K562 (cell line): ENCODE measurements around the gene MYRFL. TPM values are rescaled to one million over a fixed set of nuclear protein-coding genes. Genes with fewer than 3 reads are reported as not detected.

Experiments used
- ATAC-seq: fragments of 200-7000 bp; cut with Tn5 transposase; 3 replicates; pipeline ENCODE4 v1.9.1; 2020; ENCODE audit warnings: moderate library complexity
- BruUV-seq: library from RNA; stranded (reverse); fragments of 400-500 nt; replicated peaks from 2 replicates; lab custom pipeline; 2021; lab: Mats Ljungman, UMichigan
- CTCF ChIA-PET: fragments of 300-600 bp; formaldehyde crosslinking; extraction: SDS; loops from one replicate; lab custom pipeline; 2021; ENCODE audit warnings: low intra/inter-chr PET ratio; lab: Yijun Ruan, JAX
- POLR2A ChIA-PET: fragments of 300-600, 350-650 bp; sonication (Branson Sonifier 250); formaldehyde crosslinking; extraction: SDS; loops from one replicate; lab custom pipeline; 2021; ENCODE audit warnings: antibody characterized with exemption, inconsistent platforms; lab: Yijun Ruan, JAX
- DNase-seq, 4 experiments: peaks; one replicate each; pipeline versions ENCODE4 v3.0.0 to v3.0.0-alpha.2; 2011 to 2018; ENCODE audit warnings: low spot score in 3 of 4, mixed read lengths in 3 of 4; ENCODE audit errors: extremely low read depth in 1 of 4
- FAIRE-seq: peaks from 2 replicates; lab custom pipeline; 2011; peaks lifted over from hg19 to GRCh38; lab: Jason Lieb, UNC
- H2AFZ ChIP-seq: 2 replicates; pipeline ENCODE4 v1.6.0; 2011; ENCODE audit warnings: low read depth, low read length, control low read depth, inconsistent platforms
- H3K27ac ChIP-seq: fragments of 200-600 bp; 3 replicates; pipeline ENCODE4 v1.8.0; 2011; ENCODE audit warnings: low read depth, mild to moderate bottlenecking, control low read depth, inconsistent platforms, low read length, moderate library complexity, mixed read lengths; ENCODE audit errors: extremely low read depth
- H3K27me3 ChIP-seq, 2 experiments: fragments of 300-600 bp in 1 of 2; 2 replicates in 1 of 2; 3 replicates in 1 of 2; pipeline versions ENCODE4 v1.6.0 to v1.8.0; 2011; ENCODE audit warnings: inconsistent platforms in 2 of 2, low read length in 2 of 2, mild to moderate bottlenecking in 1 of 2, mixed read lengths in 1 of 2, moderate library complexity in 1 of 2; ENCODE audit not compliant: control insufficient read depth in 2 of 2, insufficient read depth in 2 of 2
- H3K36me3 ChIP-seq: fragments of 300-600 bp; 3 replicates; pipeline ENCODE4 v1.8.0; 2011; ENCODE audit warnings: mild to moderate bottlenecking, low read length, inconsistent platforms; ENCODE audit not compliant: control insufficient read depth, insufficient read depth
- H3K4me1 ChIP-seq, 2 experiments: fragments of 200-600 bp in 1 of 2; replicated peaks in 1 of 2; 2 replicates in 1 of 2; 3 replicates in 1 of 2; pipeline versions ENCODE4 v1.5.1 to v1.8.0; 2011; ENCODE audit warnings: inconsistent platforms in 2 of 2, low read length in 2 of 2, mild to moderate bottlenecking in 1 of 2, mixed read lengths in 1 of 2, moderate library complexity in 1 of 2; ENCODE audit not compliant: control insufficient read depth in 2 of 2, insufficient read depth in 2 of 2
- H3K4me2 ChIP-seq: 2 replicates; pipeline ENCODE4 v1.6.1; 2011; ENCODE audit warnings: low read length, control low read depth, inconsistent platforms, mixed read lengths; ENCODE audit not compliant: insufficient read depth
- H3K4me3 ChIP-seq: fragments of 200-600 bp; sonication (generic), shearing (Covaris generic); 2 replicates; pipeline ENCODE4 v1.5.1; 2016; ENCODE audit warnings: control low read depth, inconsistent platforms
- H3K79me2 ChIP-seq: fragments of 200-600 bp; 3 replicates; pipeline ENCODE4 v1.8.0; 2011; ENCODE audit warnings: low read length, inconsistent platforms; ENCODE audit not compliant: control insufficient read depth, insufficient read depth
- H3K9ac ChIP-seq, 2 experiments: 2 replicates each; pipeline versions ENCODE4 v1.6.0 to v1.6.1; 2011; ENCODE audit warnings: low read depth in 2 of 2, low read length in 2 of 2, control low read depth in 1 of 2, inconsistent platforms in 1 of 2, mild to moderate bottlenecking in 1 of 2, mixed read lengths in 1 of 2; ENCODE audit not compliant: insufficient read depth in 1 of 2
- H3K9me1 ChIP-seq: one replicate; pipeline ENCODE4 v1.6.0; 2011; ENCODE audit warnings: inconsistent platforms, mild to moderate bottlenecking, low read length, moderate library complexity; ENCODE audit not compliant: control insufficient read depth, insufficient read depth
- H3K9me3 ChIP-seq: replicated peaks from 2 replicates; pipeline ENCODE4 v1.5.1; 2011; ENCODE audit warnings: low read depth, low read length, inconsistent platforms; ENCODE audit not compliant: control insufficient read depth, insufficient read depth
- H4K20me1 ChIP-seq: replicated peaks from 2 replicates; pipeline ENCODE4 v1.6.1; 2011; ENCODE audit warnings: low read length, inconsistent platforms, mixed read lengths; ENCODE audit not compliant: control insufficient read depth, insufficient read depth
- BCOR ChIP-seq: fragments of 450-650 bp; IDR thresholded peaks from 2 replicates; pipeline ENCODE4 v1.6.1; 2016
- ETV1 ChIP-seq: fragments of 450-650 bp; conservative IDR thresholded peaks from 2 replicates; pipeline ENCODE4 v1.6.1; 2016; ENCODE audit warnings: missing genetic modification characterization, control low read depth, low read depth, missing compliant biosample characterization
- NFE2L1 ChIP-seq: fragments of 450-650 bp; IDR thresholded peaks from 2 replicates; pipeline ENCODE4 v1.6.1; 2016; ENCODE audit warnings: missing genetic modification characterization, low read depth, mild to moderate bottlenecking, missing compliant biosample characterization, moderate library complexity, borderline replicate concordance
- RNF2 ChIP-seq: sonication (generic); IDR thresholded peaks from 2 replicates; pipeline ENCODE4 v1.6.1; 2016
- SAFB2 ChIP-seq: fragments of 200-400 bp; formaldehyde crosslinking; IDR thresholded peaks from 2 replicates; pipeline ENCODE4 v1.6.1; 2018; ENCODE audit warnings: borderline replicate concordance, low read length, low read depth, moderate library complexity; ENCODE audit not compliant: severe bottlenecking
- WGBS: fragments of 100-300 bp; shearing (Covaris generic); methylation state at CpG from one replicate; pipeline ENCODE4 v1.1.6; 2016; ENCODE audit warnings: low coverage, mixed read lengths; ENCODE audit not compliant: insufficient coverage; ENCODE audit errors: missing lambda C conversion rate; 5-methylcytosine and 5-hydroxymethylcytosine counted together
- in situ Hi-C: fragments of 300-500 bp; cut with MboI; formaldehyde crosslinking; loops from 4 replicates; pipeline ENCODE4 v1.15.0; 2018; ENCODE audit warnings: inconsistent platforms, mixed read lengths
- intact Hi-C: fragments of 100-400 bp; cut with micrococcal nuclease; formaldehyde crosslinking; loops from 2 replicates; pipeline ENCODE4 v1.14.2; 2022
- polyA plus RNA-seq, 8 experiments: library from polyadenylated mRNA; depleted of rRNA in 4 of 8; stranded (reverse) in 5 of 8; unstranded in 3 of 8; fragments of >200 nt; fragmentation: Nextera tagmentation in 2 of 8; fragmentation: Illumina TruSeq in 1 of 8; extraction: Ambion mirVana in 2 of 8; extraction: Trizol in 1 of 8; gene quantifications; 2 replicates each; pipeline versions ENCODE4 v1.2.1 to v1.2.3, GENCODE V29; 2011 to 2014; ENCODE audit warnings: inconsistent platforms in 1 of 8, missing spikeins in 1 of 8
- total RNA-seq, 7 experiments: library from RNA; depleted of rRNA in 6 of 7; stranded (reverse); fragments of >200 nt in 6 of 7; fragmentation: Illumina TruSeq in 2 of 7; extraction: Trizol in 2 of 7; gene quantifications; 2 replicates each; pipeline versions ENCODE4 v1.2.1 to v1.2.3, GENCODE V29; 2011 to 2021; ENCODE audit warnings: low replicate concordance in 1 of 7
- TF ChIP-seq, protein P1 (sequence below): fragments of 200-600 bp; sonication (generic); IDR thresholded peaks from one replicate; pipeline ENCODE4 v1.6.1; 2012; ENCODE audit warnings: mild to moderate bottlenecking, low read depth, low read length, inconsistent platforms

MYRFL gene
- total and polyA plus RNA-seq, 9 of the 15 experiments (the other 6 are each of a cell fraction or from before 2014, with no cell fraction given): not detected

- H3K79me2 ChIP-seq: no peaks in the 10 kb centered on the region
- no peaks in the 10 kb centered on the region for H3K4me1 ChIP-seq
- 0% methylated on average over 4 of the region's 4 CpGs for WGBS
- H3K36me3 ChIP-seq: no peaks in the 10 kb centered on the region
- H4K20me1 ChIP-seq: no peaks in the 10 kb centered on the region
- in situ Hi-C loops: loop anchor here (5.0 to 10.0 kb wide), 2 partner anchors 675 to 818 kb away; no protein-coding TSS in a partner anchor
- FAIRE-seq: no peak
- no peak; the same call in 2 of the 3 replicates for ATAC-seq
- no peak overlapping the region for H2AFZ ChIP-seq
- POLR2A ChIA-PET: interaction anchor here (0.6 kb wide), 1 partner anchor 638 kb away, joined by 3 read pairs; no protein-coding TSS in a partner anchor
- no TSS peak for BruUV-seq
- no peak for DNase-seq
- no peak overlapping the region for H3K27ac ChIP-seq
- no peaks in the 10 kb centered on the region for H3K9me1 ChIP-seq
- H3K9me3 ChIP-seq: no peaks in the 10 kb centered on the region
- no peak overlapping the region for H3K4me3 ChIP-seq
- no peak overlapping the region for H3K4me2 ChIP-seq
- no peak overlapping the region for H3K9ac ChIP-seq
- TF ChIP-seq ETV1 (tag) (no peak), BCOR (no peak), RNF2 (no peak), SAFB2 (no peak), NFE2L1 (tag) (no peak)
- TF ChIP-seq, protein P1, sequence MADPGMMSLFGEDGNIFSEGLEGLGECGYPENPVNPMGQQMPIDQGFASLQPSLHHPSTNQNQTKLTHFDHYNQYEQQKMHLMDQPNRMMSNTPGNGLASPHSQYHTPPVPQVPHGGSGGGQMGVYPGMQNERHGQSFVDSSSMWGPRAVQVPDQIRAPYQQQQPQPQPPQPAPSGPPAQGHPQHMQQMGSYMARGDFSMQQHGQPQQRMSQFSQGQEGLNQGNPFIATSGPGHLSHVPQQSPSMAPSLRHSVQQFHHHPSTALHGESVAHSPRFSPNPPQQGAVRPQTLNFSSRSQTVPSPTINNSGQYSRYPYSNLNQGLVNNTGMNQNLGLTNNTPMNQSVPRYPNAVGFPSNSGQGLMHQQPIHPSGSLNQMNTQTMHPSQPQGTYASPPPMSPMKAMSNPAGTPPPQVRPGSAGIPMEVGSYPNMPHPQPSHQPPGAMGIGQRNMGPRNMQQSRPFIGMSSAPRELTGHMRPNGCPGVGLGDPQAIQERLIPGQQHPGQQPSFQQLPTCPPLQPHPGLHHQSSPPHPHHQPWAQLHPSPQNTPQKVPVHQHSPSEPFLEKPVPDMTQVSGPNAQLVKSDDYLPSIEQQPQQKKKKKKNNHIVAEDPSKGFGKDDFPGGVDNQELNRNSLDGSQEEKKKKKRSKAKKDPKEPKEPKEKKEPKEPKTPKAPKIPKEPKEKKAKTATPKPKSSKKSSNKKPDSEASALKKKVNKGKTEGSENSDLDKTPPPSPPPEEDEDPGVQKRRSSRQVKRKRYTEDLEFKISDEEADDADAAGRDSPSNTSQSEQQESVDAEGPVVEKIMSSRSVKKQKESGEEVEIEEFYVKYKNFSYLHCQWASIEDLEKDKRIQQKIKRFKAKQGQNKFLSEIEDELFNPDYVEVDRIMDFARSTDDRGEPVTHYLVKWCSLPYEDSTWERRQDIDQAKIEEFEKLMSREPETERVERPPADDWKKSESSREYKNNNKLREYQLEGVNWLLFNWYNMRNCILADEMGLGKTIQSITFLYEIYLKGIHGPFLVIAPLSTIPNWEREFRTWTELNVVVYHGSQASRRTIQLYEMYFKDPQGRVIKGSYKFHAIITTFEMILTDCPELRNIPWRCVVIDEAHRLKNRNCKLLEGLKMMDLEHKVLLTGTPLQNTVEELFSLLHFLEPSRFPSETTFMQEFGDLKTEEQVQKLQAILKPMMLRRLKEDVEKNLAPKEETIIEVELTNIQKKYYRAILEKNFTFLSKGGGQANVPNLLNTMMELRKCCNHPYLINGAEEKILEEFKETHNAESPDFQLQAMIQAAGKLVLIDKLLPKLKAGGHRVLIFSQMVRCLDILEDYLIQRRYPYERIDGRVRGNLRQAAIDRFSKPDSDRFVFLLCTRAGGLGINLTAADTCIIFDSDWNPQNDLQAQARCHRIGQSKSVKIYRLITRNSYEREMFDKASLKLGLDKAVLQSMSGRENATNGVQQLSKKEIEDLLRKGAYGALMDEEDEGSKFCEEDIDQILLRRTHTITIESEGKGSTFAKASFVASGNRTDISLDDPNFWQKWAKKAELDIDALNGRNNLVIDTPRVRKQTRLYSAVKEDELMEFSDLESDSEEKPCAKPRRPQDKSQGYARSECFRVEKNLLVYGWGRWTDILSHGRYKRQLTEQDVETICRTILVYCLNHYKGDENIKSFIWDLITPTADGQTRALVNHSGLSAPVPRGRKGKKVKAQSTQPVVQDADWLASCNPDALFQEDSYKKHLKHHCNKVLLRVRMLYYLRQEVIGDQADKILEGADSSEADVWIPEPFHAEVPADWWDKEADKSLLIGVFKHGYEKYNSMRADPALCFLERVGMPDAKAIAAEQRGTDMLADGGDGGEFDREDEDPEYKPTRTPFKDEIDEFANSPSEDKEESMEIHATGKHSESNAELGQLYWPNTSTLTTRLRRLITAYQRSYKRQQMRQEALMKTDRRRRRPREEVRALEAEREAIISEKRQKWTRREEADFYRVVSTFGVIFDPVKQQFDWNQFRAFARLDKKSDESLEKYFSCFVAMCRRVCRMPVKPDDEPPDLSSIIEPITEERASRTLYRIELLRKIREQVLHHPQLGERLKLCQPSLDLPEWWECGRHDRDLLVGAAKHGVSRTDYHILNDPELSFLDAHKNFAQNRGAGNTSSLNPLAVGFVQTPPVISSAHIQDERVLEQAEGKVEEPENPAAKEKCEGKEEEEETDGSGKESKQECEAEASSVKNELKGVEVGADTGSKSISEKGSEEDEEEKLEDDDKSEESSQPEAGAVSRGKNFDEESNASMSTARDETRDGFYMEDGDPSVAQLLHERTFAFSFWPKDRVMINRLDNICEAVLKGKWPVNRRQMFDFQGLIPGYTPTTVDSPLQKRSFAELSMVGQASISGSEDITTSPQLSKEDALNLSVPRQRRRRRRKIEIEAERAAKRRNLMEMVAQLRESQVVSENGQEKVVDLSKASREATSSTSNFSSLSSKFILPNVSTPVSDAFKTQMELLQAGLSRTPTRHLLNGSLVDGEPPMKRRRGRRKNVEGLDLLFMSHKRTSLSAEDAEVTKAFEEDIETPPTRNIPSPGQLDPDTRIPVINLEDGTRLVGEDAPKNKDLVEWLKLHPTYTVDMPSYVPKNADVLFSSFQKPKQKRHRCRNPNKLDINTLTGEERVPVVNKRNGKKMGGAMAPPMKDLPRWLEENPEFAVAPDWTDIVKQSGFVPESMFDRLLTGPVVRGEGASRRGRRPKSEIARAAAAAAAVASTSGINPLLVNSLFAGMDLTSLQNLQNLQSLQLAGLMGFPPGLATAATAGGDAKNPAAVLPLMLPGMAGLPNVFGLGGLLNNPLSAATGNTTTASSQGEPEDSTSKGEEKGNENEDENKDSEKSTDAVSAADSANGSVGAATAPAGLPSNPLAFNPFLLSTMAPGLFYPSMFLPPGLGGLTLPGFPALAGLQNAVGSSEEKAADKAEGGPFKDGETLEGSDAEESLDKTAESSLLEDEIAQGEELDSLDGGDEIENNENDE: no peak
- TF ChIP-seq, all 486 proteins: peak for 0
- CTCF ChIA-PET: interaction anchor here (0.7 kb wide), 1 partner anchor 680 kb away, joined by 3 read pairs; no protein-coding TSS in a partner anchor
- intact Hi-C loops: no loop called here
- peaks cover 0 to 3% of the 10 kb centered on the region in 2 experiments; a peak in 1 of 5 replicates for H3K27me3 ChIP-seq
Observed at GRCh38 chr12:69896653-69897381, 71.8 kb downstream of the MYRFL start.
